DOHH2 (cell line): ENCODE data around the gene ZNF814.

ENCODE experiments used
- H3F3A ChIP-seq: fragments of 200-600 bp; sonication (generic), shearing (Covaris generic); 2 replicates; pipeline ENCODE4 v1.6.0; 2016; ENCODE audit warnings: antibody characterized with exemption, mild to moderate bottlenecking; ENCODE audit not compliant: control insufficient read depth, insufficient read depth
- H3K27ac ChIP-seq: fragments of 200-600 bp; sonication (generic); 2 replicates; pipeline ENCODE4 v1.5.1; 2014; ENCODE audit warnings: low read depth, mild to moderate bottlenecking, low read length, moderate library complexity
- H3K27me3 ChIP-seq: fragments of 200-600 bp; sonication (generic); 2 replicates; pipeline ENCODE4 v1.6.1; 2014; ENCODE audit warnings: mild to moderate bottlenecking, low read length, mixed read lengths; ENCODE audit not compliant: control insufficient read depth
- H3K36me3 ChIP-seq: fragments of 200-600 bp; sonication (generic); 2 replicates; pipeline ENCODE4 v1.6.1; 2014; ENCODE audit warnings: mild to moderate bottlenecking, low read length, moderate library complexity, mixed read lengths; ENCODE audit not compliant: control insufficient read depth
- H3K4me1 ChIP-seq: fragments of 200-600 bp; sonication (generic); 2 replicates; pipeline ENCODE4 v1.6.1; 2014; ENCODE audit warnings: mild to moderate bottlenecking, low read length, mixed read lengths; ENCODE audit not compliant: control insufficient read depth
- H3K4me2 ChIP-seq: fragments of 200-600 bp; sonication (generic); 2 replicates; pipeline ENCODE4 v1.6.0; 2014; ENCODE audit warnings: mild to moderate bottlenecking, low read length, moderate library complexity
- H3K4me3 ChIP-seq: fragments of 200-600 bp; sonication (generic); 2 replicates; pipeline ENCODE4 v1.5.1; 2014; ENCODE audit warnings: mild to moderate bottlenecking, low read length, mixed read lengths
- H3K79me2 ChIP-seq: fragments of 200-600 bp; sonication (generic); 2 replicates; pipeline ENCODE4 v1.6.1; 2014; ENCODE audit warnings: mild to moderate bottlenecking, low read length, mixed read lengths; ENCODE audit not compliant: control insufficient read depth
- H3K9me2 ChIP-seq: fragments of 200-600 bp; sonication (generic); replicated peaks from 2 replicates; pipeline ENCODE4 v1.6.1; 2014; ENCODE audit warnings: mild to moderate bottlenecking, low read length, mixed read lengths; ENCODE audit not compliant: control insufficient read depth
- H3K9me3 ChIP-seq: fragments of 200-600 bp; sonication (generic); 2 replicates; pipeline ENCODE4 v1.6.1; 2014; ENCODE audit warnings: antibody characterized with exemption, low read length, mixed read lengths; ENCODE audit not compliant: control insufficient read depth, insufficient read depth
- H4K20me1 ChIP-seq: fragments of 200-600 bp; sonication (generic); 2 replicates; pipeline ENCODE4 v1.6.0; 2014; ENCODE audit warnings: low read depth, mild to moderate bottlenecking, antibody characterized with exemption, low read length, moderate library complexity; ENCODE audit not compliant: control insufficient read depth, insufficient read depth
- EZH2phosphoT487 ChIP-seq: fragments of 200-600 bp; sonication (generic); IDR thresholded peaks from 2 replicates; pipeline ENCODE4 v1.6.1; 2017; ENCODE audit warnings: borderline replicate concordance, mild to moderate bottlenecking, antibody characterized with exemption, low read length, moderate library complexity, mixed read lengths
- TF ChIP-seq, protein P1 (sequence below): fragments of 200-600 bp; sonication (generic); IDR thresholded peaks from one replicate; pipeline ENCODE4 v1.5.1; 2014; ENCODE audit warnings: antibody characterized with exemption, mild to moderate bottlenecking, low read depth, low read length; ENCODE audit not compliant: poor library complexity, severe bottlenecking

Gene ZNF814

DNA sequence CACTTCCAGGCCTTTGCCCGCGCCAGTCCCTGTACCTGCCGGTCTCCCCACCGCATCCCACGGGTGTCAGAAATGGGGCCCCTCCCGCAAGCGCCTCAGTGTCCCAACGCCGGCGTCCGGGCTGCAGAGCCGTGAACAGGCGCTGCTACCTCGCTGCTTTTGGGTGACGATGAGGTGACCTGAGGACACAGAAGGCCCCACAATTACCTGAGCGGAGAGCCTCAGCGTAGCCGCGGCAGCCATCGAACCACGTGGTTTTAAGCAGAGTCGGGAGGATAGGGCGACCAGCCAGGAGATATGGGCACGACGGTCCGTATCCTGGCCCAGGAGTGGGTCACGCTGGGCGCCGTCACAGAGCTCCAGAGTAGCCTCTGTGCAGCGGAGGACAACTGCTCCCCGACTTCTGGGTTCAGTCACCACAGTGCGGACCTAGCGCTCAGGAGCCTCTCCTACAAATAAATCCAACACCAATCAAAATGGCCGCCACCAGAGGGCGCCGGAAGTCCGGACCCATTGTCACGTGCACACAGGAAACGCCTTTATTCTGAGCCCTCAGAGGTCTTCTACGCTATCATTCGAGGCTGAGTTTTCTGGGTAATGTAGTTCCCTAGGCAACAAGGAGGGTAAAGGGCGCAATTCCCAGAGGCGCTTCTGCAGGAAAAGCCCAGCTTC, at the start of gene ZNF814:
ZNF814 (minus strand) TSS at position 478 of the 672 bp plus-strand sequence; CDS start at position 243, 235 bp downstream.
- no peaks in the 10 kb centered on the region for H4K20me1 ChIP-seq
- H3F3A ChIP-seq, result no peaks in the 10 kb centered on the region
- no peaks in the 10 kb centered on the region for H3K79me2 ChIP-seq
- H3K9me3 ChIP-seq, result peaks cover 37% of the 10 kb centered on the region
- no peaks in the 10 kb centered on the region for H3K9me2 ChIP-seq
- no peak within 1 kb of the TSS for H3K27ac ChIP-seq
- peaks cover 13% of the 10 kb centered on the region for H3K4me1 ChIP-seq
- H3K4me3 ChIP-seq, result peak within 1 kb of the TSS; percentile 76
- TF ChIP-seq, protein P1, sequence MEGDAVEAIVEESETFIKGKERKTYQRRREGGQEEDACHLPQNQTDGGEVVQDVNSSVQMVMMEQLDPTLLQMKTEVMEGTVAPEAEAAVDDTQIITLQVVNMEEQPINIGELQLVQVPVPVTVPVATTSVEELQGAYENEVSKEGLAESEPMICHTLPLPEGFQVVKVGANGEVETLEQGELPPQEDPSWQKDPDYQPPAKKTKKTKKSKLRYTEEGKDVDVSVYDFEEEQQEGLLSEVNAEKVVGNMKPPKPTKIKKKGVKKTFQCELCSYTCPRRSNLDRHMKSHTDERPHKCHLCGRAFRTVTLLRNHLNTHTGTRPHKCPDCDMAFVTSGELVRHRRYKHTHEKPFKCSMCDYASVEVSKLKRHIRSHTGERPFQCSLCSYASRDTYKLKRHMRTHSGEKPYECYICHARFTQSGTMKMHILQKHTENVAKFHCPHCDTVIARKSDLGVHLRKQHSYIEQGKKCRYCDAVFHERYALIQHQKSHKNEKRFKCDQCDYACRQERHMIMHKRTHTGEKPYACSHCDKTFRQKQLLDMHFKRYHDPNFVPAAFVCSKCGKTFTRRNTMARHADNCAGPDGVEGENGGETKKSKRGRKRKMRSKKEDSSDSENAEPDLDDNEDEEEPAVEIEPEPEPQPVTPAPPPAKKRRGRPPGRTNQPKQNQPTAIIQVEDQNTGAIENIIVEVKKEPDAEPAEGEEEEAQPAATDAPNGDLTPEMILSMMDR, result peak; percentile 47
- TF ChIP-seq EZH2phosphoT487, result no peak
- peak within 1 kb of the TSS; percentile 80 for H3K4me2 ChIP-seq
- H3K36me3 ChIP-seq, result peaks cover 8% of the 10 kb centered on the region
- no peaks in the 10 kb centered on the region for H3K27me3 ChIP-seq

GRCh38 chr19:57935731-57936130, 46.9 kb upstream of the ZNF814 start:
- Histone ChIP-seq H3K9me3 (peaks cover 37% of the 10 kb centered on the region), H3F3A (no peaks in the 10 kb centered on the region), H4K20me1 (no peaks in the 10 kb centered on the region), H3K27me3 (no peaks in the 10 kb centered on the region), H3K79me2 (no peaks in the 10 kb centered on the region), H3K4me3 (no peak overlapping the region), H3K4me2 (no peak overlapping the region), H3K9me2 (no peaks in the 10 kb centered on the region), H3K27ac (no peak overlapping the region), H3K4me1 (no peaks in the 10 kb centered on the region), H3K36me3 (no peaks in the 10 kb centered on the region)
- TF ChIP-seq, protein P1, result no peak
- no peak for TF ChIP-seq EZH2phosphoT487

- no peaks in the 10 kb centered on the region for H3K9me2 ChIP-seq
- H3K36me3 ChIP-seq, result no peaks in the 10 kb centered on the region
- H3K79me2 ChIP-seq, result no peaks in the 10 kb centered on the region
- peak within 1 kb of the TSS; percentile 27; the same call in 1 of the 2 replicates for H3K4me3 ChIP-seq
- no peak within 1 kb of the TSS for H3K4me2 ChIP-seq
- no peaks in the 10 kb centered on the region for H3K27me3 ChIP-seq
- TF ChIP-seq, protein P1, result no peak
- no peak for TF ChIP-seq EZH2phosphoT487
- H4K20me1 ChIP-seq, result no peaks in the 10 kb centered on the region
- peaks cover 40% of the 10 kb centered on the region for H3K9me3 ChIP-seq
- no peaks in the 10 kb centered on the region for H3F3A ChIP-seq
- H3K4me1 ChIP-seq, result no peaks in the 10 kb centered on the region
- no peak within 1 kb of the TSS for H3K27ac ChIP-seq
These were observed 46.2 kb upstream of the ZNF814 start, which contains the start of gene ZNF418 for GRCh38 chr19:57934820-57935665. TSS of gene ZNF418 (minus strand) at chr19:57935402. CDS start at chr19:57933822, 1,580 bp downstream.
